EL (cell line): ENCODE measurements around the gene DCTN3.

Experiments used
- DNase-seq: peaks from one replicate; pipeline ENCODE4 v3.0.0-alpha.2; 2016

DCTN3 gene

DNA sequence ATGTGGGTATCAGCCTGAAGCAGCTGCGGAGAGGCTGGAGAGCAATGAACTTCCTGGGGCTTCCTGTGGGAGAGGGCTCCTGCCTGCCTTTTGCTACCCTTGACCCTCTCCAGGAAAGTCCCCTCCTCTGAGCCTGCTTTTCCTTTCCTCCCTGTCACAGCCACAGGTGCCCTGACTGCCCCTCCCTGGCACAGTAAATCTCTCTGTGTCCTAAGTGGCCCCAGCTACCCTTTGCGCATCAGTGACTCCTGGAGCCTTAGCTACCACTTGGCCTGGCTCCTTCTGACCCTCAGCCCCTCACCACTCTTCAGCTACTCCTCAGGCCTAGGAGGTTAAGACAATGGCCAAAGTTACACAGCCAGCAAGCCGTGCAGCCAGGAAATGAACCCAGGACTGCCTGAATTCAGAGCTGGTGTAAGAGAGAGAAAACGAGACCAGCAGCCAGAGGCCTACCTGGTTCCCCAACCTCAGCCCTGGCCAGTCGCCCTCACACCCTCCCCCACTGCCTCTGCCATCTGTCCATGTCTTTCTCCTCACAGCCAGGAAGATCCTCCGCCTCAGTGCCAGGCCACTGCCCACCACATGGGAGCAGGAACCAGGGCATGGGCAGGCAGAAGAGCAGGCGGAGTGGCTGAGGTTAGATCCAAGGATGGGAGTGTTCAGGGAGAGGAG, 49.4 kb downstream of the DCTN3 start:
- no peak for DNase-seq

DNA sequence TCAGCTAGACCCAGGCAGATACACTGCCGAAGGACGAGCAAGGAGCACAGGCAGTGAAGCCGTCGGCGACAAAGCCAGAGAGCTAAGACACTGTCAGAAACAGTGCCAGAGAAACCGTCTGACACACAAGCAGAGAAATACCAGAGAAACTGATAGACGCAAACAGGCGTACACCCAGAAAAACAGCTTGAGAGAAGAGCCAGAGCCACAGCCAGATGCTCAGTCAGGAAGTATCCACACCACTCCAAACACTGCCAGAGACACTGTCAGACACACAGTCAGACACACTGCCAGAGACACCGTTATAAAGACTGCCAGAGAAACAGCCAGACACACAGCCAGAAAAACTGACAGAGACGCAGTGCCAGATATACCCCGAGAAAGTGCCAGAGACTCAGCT, 49.9 kb downstream of the DCTN3 start:
- no peak for DNase-seq

- DNase-seq: no peak
Measured at GRCh38 chr9:34568774-34569173, 51.5 kb downstream of the DCTN3 start.

GRCh38 chr9:34568133-34568532, 52.2 kb downstream of the DCTN3 start:
- DNase-seq: no peak

DNA sequence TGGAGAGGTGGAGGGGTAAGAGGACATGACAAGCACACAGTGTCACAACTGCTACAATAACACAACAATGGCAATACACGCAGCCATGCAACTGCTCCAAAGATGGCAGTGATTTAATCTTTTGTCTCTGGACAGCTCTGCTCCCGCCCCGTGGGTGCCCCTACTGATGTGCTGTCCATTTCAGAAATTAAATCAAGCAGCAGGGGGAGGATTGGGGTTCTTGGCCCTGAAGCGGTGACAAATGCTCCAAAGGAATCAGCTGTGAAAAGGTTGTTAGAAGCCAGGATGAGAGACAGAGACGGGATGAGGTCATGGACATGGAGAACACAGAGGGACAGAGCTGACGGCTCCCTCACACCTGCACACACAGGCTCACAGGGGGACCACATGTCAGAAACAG, 53.3 kb downstream of the DCTN3 start:
- no peak for DNase-seq

DNA sequence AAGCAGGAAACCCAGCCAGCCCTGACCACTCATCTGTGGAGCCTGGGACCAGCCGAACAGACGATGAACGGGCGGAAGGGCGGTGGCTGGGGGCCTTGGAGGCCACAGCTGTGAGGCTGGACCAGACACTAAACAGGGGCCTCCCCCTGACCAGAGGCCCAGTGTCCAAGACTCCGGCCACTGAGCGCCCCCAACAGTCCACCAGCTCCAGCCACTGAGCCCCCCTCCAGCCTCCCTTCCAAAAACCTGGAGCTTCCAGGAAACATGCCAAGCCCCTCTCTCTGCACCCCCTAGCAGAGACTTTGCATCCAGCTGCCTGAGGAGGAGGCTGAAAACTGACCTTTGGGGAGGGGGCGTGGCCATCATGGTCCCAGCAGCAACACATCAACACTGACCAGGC, 54.0 kb downstream of the DCTN3 start:
- no peak for DNase-seq

DNA sequence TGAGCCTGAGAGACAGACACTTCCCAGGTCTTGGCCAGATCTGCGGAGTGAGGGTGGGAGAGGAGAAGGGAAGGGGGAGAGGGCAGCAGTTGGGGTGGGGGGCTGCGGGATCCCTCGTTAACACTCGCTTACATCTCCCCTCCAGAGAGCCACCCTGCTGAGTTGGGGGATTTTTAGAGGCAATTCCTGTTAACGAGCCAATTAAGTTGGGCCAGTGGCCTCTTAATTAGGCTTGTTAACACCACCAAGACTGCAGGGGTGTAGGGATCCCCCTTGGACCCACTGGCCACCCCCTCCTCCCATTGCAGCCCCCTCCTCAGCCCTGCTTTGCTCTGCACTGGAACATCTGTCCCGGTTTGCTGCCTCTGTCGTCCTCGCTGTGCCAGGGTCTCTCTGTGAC, 54.4 kb downstream of the DCTN3 start:
- no peak for DNase-seq

- no peak for DNase-seq
Measured at GRCh38 chr9:34564617-34565016, 55.7 kb downstream of the DCTN3 start.
